SK-N-SH treated with all-trans-retinoic acid at 6 μM for 48 hours (cell line): ENCODE measurements around the gene CRISPLD2.
A peak's percentile ranks its signal among the peaks of the same experiment; 100 is the strongest.

Experiments
- ATAC-seq: fragments of 200-7000 bp; cut with Tn5 transposase; 3 replicates; pipeline ENCODE4 v1.9.1; 2020; ENCODE audit warnings: mild to moderate bottlenecking, moderate library complexity
- ARNTL ChIP-seq: fragments of 450-650 bp; formaldehyde crosslinking; IDR thresholded peaks from 2 replicates; pipeline ENCODE4 v1.5.0; 2020; ENCODE audit warnings: low read depth, mild to moderate bottlenecking, moderate library complexity, borderline replicate concordance
- BACH2 ChIP-seq: fragments of 250-450 bp; sonication (Bioruptor Pico); IDR thresholded peaks from 2 replicates; pipeline ENCODE4 v1.9.0; 2021; ENCODE audit warnings: mild to moderate bottlenecking, borderline replicate concordance
- CSDC2 ChIP-seq: fragments of 250-450 bp; sonication (Bioruptor Pico); IDR thresholded peaks from 2 replicates; pipeline ENCODE4 v1.5.0; 2020; ENCODE audit warnings: mild to moderate bottlenecking, moderate library complexity
- ESRRG ChIP-seq: fragments of 250-450 bp; sonication (Bioruptor Pico); IDR thresholded peaks from 2 replicates; pipeline ENCODE4 v1.6.1; 2021; ENCODE audit warnings: mild to moderate bottlenecking
- GLIS3 ChIP-seq: fragments of 250-450 bp; sonication (Bioruptor Pico); IDR thresholded peaks from 2 replicates; pipeline ENCODE4 v1.5.0; 2020; ENCODE audit warnings: mild to moderate bottlenecking, moderate library complexity
- OSR1 ChIP-seq: fragments of 250-450 bp; sonication (Bioruptor Pico); IDR thresholded peaks from 2 replicates; pipeline ENCODE4 v1.8.0; 2022; ENCODE audit warnings: moderate library complexity, mild to moderate bottlenecking, inconsistent platforms
- POU6F1 ChIP-seq: fragments of 250-450 bp; sonication (Bioruptor Pico); IDR thresholded peaks from 2 replicates; pipeline ENCODE4 v1.8.0; 2021; ENCODE audit warnings: low read depth, mild to moderate bottlenecking, moderate library complexity, borderline replicate concordance
- PPARA ChIP-seq: fragments of 250-450 bp; sonication (Bioruptor Pico); IDR thresholded peaks from 2 replicates; pipeline ENCODE4 v1.5.0; 2020; ENCODE audit warnings: mild to moderate bottlenecking, borderline replicate concordance
- SNAI2 ChIP-seq: fragments of 250-450 bp; sonication (Bioruptor Pico); IDR thresholded peaks from 2 replicates; pipeline ENCODE4 v1.5.0; 2020; ENCODE audit warnings: mild to moderate bottlenecking, moderate library complexity
- ZC3H10 ChIP-seq: fragments of 250-450 bp; sonication (Bioruptor Pico); IDR thresholded peaks from 2 replicates; pipeline ENCODE4 v1.5.1; 2021; ENCODE audit warnings: mild to moderate bottlenecking, moderate library complexity
- ZFP3 ChIP-seq: fragments of 250-450 bp; sonication (Bioruptor Pico); IDR thresholded peaks from 2 replicates; pipeline ENCODE4 v1.5.0; 2020; ENCODE audit warnings: mild to moderate bottlenecking, moderate library complexity
- ZNF565 ChIP-seq: fragments of 450-650 bp; formaldehyde crosslinking; conservative IDR thresholded peaks from 2 replicates; pipeline ENCODE4 v1.5.0; 2020; ENCODE audit warnings: low read depth, mild to moderate bottlenecking, moderate library complexity
- TF ChIP-seq, protein P1 (sequence below): fragments of 250-450 bp; sonication (Bioruptor Pico); IDR thresholded peaks from 2 replicates; pipeline ENCODE4 v1.5.0; 2020; ENCODE audit warnings: mild to moderate bottlenecking, moderate library complexity
- TF ChIP-seq, protein P2 (sequence below): fragments of 250-450 bp; sonication (Bioruptor Pico); IDR thresholded peaks from 2 replicates; pipeline ENCODE4 v1.5.1; 2021; ENCODE audit warnings: mild to moderate bottlenecking, moderate library complexity
- TF ChIP-seq, protein P3 (sequence below): fragments of 250-450 bp; sonication (Bioruptor Pico); IDR thresholded peaks from 2 replicates; pipeline ENCODE4 v1.5.1; 2020; ENCODE audit warnings: low read depth, mild to moderate bottlenecking, moderate library complexity

CRISPLD2 gene

GRCh38 chr16:84818133-84818532 lies 1.7 kb upstream of the CRISPLD2 start:
- ATAC-seq: no peak
- TF ChIP-seq PPARA (CRISPR knock-in tag) (no peak), GLIS3 (CRISPR knock-in tag) (no peak)
- TF ChIP-seq, protein P1, sequence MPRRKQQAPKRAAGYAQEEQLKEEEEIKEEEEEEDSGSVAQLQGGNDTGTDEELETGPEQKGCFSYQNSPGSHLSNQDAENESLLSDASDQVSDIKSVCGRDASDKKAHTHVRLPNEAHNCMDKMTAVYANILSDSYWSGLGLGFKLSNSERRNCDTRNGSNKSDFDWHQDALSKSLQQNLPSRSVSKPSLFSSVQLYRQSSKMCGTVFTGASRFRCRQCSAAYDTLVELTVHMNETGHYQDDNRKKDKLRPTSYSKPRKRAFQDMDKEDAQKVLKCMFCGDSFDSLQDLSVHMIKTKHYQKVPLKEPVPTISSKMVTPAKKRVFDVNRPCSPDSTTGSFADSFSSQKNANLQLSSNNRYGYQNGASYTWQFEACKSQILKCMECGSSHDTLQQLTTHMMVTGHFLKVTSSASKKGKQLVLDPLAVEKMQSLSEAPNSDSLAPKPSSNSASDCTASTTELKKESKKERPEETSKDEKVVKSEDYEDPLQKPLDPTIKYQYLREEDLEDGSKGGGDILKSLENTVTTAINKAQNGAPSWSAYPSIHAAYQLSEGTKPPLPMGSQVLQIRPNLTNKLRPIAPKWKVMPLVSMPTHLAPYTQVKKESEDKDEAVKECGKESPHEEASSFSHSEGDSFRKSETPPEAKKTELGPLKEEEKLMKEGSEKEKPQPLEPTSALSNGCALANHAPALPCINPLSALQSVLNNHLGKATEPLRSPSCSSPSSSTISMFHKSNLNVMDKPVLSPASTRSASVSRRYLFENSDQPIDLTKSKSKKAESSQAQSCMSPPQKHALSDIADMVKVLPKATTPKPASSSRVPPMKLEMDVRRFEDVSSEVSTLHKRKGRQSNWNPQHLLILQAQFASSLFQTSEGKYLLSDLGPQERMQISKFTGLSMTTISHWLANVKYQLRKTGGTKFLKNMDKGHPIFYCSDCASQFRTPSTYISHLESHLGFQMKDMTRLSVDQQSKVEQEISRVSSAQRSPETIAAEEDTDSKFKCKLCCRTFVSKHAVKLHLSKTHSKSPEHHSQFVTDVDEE: no peak
- TF ChIP-seq, all 23 proteins: peak for 0

DNA sequence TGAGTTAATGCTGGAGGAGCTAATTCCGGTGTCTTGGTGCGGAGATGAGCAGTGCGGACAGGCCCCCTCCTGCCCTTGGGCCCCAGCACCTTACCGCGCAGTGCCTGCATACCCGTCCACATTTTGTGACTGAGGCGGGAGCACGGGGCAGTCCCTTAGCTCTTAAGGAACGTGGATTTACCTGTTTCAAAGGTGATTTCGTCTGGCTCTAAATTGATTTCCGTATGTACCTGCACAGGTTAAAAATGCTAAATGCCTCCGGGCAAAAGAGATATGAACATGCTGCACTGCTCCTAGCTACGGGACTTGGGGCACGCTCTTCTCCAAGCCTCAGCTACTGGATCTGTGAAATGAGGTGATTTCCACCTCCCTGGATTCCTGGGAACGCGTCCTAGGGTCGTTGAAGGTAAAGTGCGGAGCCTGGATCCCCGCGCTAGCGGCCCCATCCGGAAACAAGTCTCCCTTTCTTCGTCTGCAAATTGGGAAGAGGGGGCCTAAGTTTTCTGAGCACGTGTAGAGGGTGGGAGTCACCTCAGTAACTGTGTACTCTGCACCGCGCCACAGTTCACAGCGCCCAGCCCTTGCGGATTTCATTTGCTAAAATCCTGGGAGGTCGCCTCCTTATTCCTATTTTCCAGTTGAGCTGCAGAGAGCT lies 669 bp upstream of the CRISPLD2 start:
- no peak for TF ChIP-seq POU6F1
- no peak for TF ChIP-seq ZC3H10 (CRISPR knock-in tag)
- TF ChIP-seq ZNF565 (CRISPR knock-in tag): no peak
- no peak for TF ChIP-seq BACH2 (CRISPR knock-in tag)
- TF ChIP-seq ESRRG (CRISPR knock-in tag): no peak
- no peak for TF ChIP-seq ARNTL (CRISPR knock-in tag)
- no peak for ATAC-seq

DNA sequence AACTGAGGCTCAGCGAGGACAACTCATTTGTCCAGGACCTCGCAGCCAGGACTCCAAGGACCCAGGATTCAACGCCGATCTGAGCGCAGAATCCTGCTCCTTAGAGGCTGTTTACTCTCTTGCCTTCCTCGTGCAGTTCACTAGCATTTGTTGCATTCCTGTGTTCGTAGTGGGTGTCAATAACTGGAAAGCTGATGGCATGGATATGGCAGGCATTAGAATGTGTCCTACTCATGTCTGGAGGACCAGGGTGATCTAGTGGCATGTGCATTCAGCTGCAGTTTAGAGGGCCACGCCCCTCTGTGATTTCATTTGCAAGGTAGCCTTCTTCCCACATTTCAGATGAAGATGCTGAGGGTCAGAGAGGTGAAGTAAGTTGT lies 510 bp downstream of the CRISPLD2 start:
- TF ChIP-seq OSR1 (CRISPR knock-in tag) (no peak), PPARA (CRISPR knock-in tag) (no peak), GLIS3 (CRISPR knock-in tag) (no peak)
- peak; percentile 62 for ATAC-seq

DNA sequence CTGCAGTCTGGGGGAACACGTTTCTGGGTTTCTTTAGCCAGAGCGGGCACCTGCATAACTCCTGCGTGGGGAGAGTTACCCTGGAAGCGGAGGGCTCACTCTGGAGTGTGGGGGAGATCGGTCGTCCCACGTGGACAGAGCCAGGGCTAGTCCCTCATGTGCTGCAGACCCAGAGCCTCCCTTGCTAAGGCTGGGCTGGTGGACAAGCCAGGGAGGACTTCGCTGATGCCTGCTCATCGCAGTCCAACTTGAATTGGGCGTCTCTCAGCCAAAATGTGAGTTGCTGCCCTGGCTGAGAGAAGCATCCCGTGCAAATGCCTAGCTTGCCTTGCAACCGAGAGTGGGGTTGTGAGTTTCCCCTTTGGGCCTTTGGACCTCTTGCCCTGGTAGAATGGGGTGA lies 986 bp downstream of the CRISPLD2 start:
- ATAC-seq: no peak
- TF ChIP-seq SNAI2 (no peak), POU6F1 (no peak), ZNF565 (CRISPR knock-in tag) (no peak), ESRRG (CRISPR knock-in tag) (no peak), OSR1 (CRISPR knock-in tag) (no peak), ZFP3 (CRISPR knock-in tag) (no peak), ZC3H10 (CRISPR knock-in tag) (no peak)
- TF ChIP-seq, protein P2, sequence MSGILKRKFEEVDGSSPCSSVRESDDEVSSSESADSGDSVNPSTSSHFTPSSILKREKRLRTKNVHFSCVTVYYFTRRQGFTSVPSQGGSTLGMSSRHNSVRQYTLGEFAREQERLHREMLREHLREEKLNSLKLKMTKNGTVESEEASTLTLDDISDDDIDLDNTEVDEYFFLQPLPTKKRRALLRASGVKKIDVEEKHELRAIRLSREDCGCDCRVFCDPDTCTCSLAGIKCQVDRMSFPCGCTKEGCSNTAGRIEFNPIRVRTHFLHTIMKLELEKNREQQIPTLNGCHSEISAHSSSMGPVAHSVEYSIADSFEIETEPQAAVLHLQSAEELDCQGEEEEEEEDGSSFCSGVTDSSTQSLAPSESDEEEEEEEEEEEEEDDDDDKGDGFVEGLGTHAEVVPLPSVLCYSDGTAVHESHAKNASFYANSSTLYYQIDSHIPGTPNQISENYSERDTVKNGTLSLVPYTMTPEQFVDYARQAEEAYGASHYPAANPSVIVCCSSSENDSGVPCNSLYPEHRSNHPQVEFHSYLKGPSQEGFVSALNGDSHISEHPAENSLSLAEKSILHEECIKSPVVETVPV: no peak
- TF ChIP-seq, protein P1: no peak
- TF ChIP-seq, all 23 proteins: peak for 0

- no peak for ATAC-seq
- TF ChIP-seq GLIS3 (CRISPR knock-in tag): no peak
- TF ChIP-seq, protein P2: no peak
- TF ChIP-seq CSDC2 (CRISPR knock-in tag): no peak
- no peak for TF ChIP-seq SNAI2
- TF ChIP-seq BACH2 (CRISPR knock-in tag): no peak
- TF ChIP-seq ZFP3 (CRISPR knock-in tag): no peak
- TF ChIP-seq PPARA (CRISPR knock-in tag): no peak
- TF ChIP-seq OSR1 (CRISPR knock-in tag): no peak
- TF ChIP-seq, protein P3, sequence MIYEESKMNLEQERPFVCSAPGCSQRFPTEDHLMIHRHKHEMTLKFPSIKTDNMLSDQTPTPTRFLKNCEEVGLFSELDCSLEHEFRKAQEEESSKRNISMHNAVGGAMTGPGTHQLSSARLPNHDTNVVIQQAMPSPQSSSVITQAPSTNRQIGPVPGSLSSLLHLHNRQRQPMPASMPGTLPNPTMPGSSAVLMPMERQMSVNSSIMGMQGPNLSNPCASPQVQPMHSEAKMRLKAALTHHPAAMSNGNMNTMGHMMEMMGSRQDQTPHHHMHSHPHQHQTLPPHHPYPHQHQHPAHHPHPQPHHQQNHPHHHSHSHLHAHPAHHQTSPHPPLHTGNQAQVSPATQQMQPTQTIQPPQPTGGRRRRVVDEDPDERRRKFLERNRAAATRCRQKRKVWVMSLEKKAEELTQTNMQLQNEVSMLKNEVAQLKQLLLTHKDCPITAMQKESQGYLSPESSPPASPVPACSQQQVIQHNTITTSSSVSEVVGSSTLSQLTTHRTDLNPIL: no peak
These were observed 1.4 kb downstream of the CRISPLD2 start for GRCh38 chr16:84821179-84821578.
